Stimulated activated CD4-positive, alpha-beta T cell treated with anti-CD3 and anti-CD28 coated beads, Interleukin-4, amount 100 ng/mL, for 24 hours (primary cell): Measurements from ENCODE around the gene MYRF.

ENCODE experiments used
- DNase-seq: peaks from one replicate; pipeline ENCODE4 v3.0.0-alpha.2; 2020

MYRF gene

DNA sequence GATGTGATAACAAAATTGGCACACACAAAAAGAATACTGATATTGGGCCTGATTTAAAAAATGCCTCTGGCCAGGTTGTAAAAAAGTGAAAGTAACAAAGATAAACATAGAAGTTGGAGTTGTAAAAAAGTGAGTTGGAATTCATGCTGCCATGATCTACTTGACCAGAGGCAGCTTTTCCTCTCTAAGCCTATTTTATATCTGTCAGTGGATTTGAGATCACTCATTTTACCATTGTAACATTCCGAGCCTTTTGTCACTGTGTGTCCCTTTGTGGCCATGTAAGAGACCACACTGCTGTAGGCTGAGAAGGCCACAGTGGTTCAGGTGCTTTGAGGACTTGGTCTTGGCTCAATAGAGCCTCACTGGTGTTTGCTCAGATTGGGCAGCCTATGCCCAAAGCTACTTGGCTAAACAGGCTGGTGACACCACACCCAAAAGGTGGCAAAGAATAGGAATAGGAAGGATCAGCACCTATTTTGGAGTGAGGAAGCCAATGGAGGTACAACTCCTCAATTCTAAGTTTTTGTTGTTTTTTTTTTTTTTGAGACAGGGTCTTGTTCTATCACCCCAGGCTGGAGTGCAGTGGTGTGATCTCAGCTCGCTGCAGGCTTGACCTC is 47.3 kb downstream of the MYRF start:
- DNase-seq = no peak

DNA sequence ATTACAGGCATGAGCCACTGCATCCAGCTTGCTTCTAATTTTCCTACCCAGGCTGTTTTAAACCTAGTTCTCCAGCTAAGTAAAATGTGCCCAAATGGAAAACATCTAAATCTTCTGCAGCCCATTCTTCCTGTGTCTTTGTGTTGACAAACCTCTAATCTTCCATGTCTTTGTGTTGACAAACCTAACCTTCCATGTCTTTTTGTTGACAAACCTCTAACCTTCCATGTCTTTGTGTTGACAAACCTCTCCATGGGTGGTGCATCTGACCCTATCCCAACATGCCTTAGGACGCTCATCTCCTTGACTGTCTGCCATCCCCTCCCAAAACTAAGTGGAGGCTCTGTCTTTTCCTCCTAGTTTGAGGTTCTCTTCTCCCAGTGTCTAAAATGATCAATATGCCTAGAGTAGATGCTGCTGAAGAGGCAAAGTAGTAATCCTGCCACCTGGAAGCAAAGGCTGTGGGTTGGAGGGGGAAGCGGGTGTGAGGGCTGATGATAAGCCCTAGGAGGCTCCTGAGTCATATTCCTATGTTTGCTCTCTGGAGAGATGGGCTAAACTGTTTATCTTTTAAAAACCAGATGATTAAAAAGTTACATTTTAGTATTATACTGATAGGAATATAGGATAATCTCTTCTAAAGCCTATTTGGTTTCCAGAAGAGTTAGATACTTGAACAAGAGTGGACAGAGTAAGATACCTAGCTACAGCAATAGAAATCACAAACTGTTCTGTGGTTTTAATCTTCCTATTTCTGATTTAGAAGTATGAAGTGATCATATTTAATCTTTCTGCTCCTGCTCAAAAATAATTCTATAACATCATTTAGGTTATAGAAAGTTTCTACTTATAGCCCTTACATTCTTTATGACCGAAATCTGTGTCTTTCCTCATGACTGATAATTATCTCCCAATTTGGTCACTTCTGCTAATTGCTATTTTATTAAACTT is 48.2 kb downstream of the MYRF start:
- no peak for DNase-seq

DNA sequence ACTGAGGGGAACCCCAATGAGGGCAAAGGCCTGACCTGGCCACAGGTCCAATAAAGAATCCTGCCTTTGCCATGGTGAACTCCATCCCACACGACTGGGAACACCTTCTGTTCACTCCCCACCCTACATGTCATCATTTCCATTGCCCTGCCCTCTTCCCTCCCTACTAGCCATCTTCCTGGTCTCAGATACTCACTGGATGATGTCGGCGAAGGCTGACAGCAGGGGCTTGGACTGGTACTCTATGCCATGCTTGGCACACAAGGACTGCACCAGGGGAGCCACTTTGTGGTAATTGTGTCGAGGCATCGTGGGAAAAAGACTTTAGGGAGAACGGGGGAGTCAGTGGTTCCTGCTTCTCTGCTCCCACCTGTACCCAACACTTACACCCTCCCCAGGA is 50.2 kb downstream of the MYRF start:
- no peak for DNase-seq

DNA sequence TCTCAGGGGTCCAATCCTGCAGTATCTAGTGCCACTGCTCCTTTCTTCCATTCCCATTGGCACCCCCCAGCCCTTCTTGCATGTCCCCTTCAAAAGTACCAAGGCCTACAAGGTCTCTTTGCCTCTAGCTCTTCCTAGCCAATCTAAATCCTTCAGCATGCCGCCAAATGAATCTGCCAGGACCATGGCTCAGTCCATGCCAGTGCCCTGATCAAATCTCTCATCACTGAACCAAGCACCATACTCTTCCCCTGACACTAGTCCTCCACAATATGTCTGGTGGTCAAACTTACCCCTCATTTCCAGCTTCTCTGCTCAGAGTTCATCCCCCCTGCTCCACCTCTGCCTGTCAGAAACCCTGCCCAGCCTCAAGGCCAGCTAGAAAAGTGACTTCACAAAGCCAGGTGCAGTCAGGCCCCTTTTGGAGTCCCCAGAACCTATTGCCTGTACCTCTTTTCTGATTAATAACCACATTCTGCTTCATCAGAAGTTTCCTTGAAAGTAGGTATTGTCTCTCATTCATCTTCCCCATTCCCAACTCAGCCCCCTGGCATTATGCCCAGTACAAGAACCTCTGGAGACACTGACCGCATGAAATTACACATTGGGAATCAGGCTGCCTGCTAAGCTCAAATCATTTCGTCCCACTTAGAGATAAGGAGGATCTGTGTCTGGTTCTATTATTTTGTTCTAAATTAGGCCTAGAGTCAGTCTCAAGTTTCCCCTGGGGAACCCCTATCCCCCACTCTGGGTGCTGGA is 51.6 kb downstream of the MYRF start:
- no peak for DNase-seq

DNA sequence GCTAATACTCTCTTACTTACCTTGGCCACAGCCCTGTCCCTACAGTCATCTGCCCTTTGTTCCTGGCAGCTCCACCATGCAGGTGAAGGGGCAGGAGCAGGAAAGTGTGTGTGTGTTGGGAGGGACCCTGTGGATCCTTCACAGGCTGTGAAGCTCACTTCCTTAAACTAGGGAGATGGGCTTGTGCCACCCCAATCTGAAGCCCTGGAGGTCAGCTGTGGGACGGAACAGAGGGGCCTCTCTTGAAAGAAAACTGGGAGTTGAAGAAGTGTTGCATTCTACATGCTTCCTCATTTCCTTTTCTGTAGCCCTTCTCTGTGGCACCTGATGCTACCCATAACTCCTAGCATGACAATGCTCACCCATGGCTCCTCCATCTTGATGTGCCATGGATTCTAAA is 52.7 kb downstream of the MYRF start:
- no peak for DNase-seq

DNA sequence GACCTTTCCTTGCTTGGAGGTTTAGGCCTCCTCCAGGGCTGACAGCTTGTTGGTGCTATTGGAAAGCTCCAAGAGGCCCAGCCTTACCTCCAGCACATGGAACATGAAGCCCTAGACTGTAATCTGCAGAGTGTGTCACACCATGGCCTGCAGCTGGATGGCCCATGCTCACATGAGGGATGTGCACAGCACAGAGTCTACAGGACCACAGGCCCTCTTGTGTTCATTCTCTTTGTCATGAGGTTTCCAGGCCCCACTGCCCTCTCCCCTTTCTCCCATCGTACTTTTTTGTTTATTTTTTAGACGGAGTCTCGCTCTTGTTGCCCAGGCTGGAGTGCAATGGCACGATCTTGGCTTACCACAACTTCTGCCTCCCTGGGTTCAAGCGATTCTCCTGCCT is 54.3 kb downstream of the MYRF start:
- DNase-seq = no peak

DNA sequence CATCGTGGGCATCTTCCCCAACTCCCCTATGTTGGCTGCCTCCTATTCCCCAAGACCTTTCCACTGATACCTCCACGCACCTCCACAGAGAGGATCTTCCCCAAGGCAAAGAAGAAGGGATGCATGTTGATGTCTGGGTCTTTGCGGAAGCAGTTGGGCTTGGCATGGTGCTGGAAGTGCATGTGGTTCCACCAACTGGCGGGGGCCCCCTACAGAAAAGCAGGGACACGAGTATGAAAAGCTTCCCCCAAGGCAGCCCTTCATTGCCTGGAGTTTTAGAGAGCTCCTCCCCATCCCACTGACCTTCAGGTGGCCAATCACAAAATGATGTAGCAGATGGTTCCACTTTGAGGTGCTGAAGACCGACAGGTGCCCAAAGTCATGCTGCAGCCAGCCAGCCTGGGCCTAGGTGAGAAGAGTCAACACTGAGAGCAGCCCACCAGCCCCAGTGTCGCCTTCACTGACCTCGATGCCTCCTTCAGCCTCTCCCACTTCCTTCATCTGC is 58.3 kb downstream of the MYRF start:
- DNase-seq = no peak

DNA sequence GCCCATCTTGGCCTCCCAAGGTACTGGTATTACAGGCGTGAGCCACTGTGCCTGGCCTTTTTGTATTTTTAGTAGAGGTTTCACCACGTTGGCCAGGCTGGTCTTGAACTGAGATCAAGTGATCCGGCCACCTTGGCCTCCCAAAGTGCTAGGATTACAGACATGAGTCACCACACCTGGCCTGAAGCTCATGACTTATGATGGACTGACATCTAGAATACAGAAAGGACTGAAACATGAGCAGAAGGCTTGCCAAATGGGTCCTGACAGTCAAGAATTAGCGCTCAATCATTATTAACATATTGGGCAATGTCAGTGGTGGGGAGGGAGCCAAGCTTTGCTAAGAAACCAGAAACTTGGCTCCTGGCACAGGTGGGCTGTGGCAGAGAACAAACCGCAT is 59.4 kb downstream of the MYRF start:
- DNase-seq = no peak

DNA sequence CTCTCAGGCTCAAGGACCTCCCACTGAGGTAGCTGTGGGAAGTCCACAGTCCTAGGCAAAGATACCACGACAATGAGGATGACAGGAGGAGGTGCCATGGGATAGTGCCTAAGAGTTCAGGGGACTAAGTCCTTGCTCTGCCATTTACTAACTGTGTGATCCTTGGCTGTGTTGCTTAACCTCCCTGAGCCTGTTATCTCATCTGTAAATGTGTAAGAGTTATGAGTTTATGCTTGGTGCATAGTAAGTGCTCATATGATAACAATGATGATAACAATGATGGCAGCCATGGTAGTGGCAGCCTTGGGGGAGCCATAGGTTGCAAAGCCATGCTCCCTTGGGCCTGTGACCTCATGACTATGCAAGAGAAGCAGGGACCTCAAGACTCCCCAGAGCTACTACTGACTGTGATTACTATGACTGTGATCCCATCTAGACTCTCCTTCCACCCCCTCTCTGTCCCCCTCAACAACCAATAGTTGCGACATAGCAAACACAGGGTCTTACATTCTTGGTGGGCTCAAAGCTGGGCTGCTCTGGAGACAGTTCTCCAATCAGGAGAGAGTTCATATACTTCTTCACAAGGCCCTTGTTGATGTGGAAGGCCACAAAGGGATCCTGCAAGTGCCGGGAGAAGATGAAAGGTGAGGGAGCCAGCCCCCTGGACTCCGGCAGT is 60.4 kb downstream of the MYRF start:
- DNase-seq = no peak

DNA sequence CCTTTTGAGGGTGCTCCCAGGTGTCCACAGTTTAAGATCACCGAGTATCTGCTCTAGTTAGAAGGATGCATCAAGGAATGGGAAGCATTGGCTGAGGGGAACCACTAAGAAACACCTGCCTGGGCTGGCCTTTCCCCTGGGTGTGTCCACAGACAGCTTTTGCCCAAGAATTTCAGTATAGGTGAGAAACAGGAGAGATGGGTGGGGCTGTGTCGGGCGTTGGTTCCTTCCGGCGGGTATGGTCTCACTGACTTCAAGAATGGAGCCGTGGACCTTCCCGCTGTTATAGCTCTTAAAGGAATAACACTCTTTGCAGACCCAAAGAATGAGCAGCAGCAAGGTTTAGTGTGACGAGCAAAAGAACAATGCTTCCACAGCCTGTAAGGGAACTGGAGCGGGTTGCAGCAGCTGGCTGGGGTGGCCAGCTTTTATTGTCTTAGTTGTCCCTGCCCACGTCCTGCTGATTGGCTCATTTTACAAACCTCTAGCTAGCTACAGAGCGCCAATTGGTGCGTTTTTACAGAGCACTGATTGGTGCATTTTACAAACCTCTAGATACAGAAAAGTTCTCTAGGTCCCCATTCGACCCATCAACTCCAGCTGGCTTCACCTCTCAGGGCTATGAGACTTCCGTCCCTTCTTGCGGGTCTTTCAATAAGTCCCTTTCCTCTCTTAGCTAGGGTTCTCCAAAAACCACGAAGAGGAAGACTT is 62.0 kb downstream of the MYRF start:
- DNase-seq = no peak

DNA sequence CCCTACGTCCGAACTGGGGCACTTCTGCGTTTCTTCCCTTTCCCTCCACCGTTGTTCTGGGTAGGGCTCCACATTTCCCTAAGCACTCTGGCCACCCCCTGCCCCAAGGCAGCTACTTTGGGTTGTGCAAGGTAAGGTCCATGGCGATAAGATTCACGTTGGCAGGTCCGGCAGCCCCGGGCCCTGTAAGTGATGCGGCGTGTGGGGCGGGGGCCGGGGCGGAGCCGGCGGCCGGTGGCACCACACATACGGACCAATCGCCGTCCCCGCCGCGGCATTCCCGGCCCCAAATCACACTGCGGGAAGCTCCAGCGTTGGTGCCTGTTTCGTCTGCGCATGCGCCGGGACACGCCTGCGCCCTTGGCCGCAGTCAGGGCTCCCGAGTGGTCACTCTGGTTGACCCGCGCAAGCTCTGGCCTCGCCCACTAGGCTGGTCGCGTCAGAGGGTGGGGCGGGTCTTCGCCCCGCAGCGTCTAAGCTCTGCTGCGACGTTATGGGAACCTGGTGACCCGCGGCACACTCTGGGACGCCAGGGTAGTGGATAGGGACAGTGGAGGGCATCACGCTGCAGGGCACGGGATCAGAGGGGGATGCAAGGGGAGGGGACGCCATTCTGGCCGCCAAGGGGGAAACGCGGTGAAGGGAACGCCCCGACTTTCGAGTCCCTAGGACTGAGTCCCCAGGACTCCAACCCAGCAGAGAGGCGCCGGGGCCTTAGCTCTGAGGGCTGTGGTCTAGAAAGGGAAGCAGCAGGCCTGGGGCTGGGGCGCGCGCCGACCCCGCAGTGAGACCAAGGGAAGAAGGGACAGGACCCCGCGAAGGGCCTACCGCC is 62.7 kb downstream of the MYRF start:
- peak; percentile 36 for DNase-seq

DNA sequence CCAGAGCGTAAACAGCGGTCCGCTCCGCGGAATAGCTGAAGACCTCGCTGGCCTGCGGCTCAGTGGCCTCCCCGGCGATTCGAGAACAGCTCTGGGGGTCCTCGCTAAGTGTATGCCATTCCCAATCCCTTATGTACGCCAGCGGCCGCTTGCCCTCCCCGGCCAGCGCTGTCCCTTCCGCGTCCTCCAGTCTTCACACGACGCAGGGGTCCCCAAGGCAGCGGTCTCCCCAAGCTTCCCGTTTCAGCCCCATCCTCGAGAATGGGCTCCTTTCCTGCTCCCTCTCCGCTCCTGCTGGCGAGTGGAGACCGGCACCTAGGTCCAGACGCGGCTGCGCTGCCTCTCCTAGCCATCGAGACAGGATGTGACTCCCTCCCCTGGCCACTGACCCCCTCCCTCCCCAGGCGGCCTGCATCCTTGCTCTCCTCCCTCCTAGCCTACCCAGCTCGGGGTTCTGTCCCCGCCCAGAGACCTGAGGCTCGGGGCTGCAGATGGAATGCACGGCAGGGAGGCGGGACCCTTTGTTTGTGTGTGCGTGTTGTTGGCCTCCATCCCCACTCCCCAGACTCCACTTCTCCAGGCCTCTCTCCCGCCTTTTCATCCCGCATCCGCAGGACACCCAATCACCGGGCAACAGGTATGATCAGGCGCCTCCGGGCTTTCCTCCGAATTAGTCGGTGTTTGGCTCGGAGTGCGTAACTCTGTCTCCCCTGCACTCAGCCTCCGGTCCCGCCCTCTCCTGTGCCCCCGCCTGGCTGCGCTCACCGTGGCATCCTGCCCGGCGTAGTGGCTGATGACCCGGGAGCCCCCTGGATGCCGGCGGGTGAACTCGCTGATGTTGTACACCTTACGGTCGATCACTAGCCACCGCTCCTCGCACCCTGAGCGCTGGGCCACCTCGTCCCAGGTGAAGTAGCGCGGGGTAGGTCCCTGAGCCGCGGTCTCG is 63.6 kb downstream of the MYRF start:
- DNase-seq = peak; percentile 50

DNA sequence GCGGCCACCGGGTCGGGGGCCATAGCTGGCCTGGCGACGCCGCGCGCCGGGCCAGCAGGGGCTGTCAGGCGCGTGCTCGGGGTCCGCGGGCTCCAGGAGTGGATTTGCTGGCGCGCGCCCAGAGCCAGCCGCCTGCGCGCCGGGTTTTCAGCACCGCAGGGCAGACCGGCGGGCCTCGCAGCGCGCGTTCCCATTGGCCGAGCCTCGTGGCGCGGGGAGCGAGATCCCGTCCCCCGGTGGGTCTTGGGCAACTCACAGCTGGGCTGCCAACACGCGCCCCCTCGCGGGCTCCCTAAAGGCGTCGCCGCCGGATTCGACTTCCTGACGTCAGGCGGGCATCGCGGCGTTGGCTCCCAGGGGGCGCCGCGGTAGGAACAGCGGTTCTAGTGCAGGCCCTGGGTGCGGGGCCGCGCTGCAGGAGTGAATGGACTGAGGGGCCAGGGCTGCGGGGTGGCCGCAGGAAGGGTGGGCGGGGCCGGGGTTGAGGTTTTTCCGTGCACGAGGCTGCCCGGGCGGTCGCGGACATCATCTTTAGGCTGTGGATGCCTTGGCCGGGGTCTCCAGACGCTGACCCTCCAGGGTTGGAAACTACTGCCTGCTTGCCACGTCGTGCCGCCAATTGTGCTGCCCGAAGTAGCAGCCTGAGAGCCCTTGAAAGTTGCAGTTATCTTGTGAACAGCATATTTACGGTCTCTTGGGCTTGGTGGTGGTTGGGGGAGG is 64.5 kb downstream of the MYRF start, which contains the start of gene FADS1:
Gene FADS1, minus strand, starts transcription at position 268 of the 720 bp plus-strand sequence. Its CDS starts 74 bp downstream, at position 194.
- DNase-seq = peak; percentile 75

DNA sequence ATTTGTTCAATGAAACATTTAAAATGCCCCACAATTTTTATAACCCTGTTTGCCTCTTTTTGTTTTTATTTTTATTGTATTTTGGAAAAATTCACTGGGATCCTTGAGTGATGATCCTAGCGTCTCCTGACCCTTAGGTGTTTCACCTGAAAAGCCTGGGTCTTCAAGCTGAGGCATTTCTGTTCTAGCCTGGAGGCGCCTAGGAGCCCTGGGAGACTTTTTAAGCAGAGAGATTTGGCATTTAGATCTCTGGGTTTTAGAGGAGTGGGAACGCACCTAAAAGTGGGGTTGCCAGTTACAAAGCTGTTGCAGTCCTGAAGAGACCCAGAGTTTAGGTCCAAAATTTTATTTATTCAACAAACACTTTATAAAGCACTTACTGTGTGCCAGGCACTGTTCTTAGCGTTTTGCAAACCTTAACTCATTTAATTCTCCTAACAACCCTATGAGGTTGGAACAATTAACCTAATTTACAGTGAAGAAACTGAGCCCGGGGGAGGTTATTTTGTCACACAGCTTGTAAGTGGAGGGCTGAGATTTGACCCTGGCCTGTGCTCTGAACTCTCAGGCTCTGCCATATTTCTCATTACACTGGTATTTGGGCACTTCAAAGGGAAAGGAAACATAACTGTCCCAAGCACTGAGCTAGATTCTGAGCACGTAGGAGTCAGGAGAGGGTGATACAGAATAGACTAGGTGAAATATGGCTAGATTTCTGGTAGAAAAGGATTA is 65.2 kb downstream of the MYRF start:
- DNase-seq = no peak

DNA sequence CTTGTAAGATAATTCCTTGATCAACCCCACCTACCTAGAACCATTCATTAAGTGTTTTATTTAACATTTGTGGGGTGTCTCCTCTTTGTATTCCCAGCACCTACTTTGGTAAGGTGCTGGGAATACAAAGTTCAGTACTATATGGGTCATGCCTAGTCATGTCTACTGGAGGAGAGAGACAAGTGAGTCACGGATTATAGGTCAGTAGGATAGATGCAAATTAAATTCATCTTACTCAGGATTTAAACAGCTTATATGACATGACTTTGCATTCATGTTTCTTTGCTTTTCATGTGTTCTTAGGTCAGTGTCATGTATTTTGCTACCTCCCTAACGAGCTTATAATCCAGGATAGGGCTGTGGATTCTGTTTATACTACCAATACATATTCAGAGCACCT is 67.7 kb downstream of the MYRF start:
- no peak for DNase-seq

DNA sequence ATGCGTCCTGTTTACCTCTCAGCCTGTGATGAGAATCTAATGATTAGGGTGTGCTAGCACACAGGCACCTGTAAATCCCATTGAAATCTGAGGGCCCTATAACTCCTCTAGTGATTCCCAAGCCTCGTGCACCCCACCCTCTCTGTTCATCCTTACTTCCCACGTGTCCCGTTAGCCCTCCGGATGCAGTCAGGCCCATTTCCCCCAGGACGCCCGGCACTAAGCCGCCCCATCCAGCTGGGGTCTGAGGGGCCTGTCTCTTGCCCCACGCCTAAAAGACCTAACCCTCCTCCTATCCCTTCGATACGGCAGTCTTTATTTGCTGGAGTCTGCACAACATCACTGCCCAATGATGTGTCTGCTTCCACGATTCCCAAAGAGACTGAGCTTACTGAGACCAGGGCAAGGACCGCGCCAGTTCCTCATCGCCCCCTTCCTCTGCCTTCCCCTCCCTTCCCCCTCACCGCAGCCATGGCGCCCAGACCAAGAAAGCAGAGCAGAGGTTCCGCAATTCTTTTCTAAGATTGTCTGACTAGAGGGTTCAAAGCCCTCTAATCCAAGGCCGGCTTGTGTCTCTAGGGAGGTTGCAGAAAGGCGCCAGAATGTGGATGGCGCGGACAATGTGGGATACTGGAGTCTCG is 74.6 kb downstream of the MYRF start:
- no peak for DNase-seq

DNA sequence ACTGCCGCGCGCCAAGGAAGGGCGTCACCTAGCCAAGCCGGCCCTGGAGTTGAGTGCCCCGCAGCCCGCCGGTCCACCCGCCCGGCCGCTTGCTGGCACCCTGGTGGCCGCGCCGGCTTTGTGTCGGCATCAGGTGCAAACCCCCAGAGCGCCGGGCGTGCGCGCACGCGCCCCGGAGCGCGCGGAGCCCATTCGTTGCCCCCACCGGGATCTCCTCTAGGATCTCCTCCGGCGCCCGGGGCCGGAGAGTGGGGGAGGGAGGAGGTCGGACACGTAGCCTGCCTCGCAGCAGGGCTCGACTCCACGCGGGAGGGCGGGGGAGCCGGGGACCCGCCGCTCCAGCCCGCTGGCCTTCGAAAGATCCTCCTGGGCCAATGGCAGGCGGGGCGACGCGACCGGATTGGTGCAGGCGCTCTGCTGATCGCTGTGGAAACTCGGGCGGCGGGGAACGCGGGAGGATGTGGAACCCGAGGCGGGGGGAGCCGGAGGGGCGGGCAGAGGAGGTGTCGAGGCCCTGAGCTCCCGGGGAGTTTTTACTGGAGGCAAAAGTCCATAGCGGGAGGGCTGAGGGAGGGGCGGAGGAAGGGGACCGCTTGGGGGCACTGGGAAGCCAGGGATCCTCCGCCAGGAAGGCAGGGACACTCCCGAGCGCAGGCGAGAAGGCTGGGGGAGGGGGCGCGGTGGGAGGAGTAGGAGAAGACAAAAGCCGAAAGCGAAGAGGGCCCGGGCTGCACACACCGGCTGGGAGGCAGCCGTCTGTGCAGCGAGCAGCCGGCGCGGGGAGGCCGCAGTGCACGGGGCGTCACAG is 75.3 kb downstream of the MYRF start, which contains the start of gene FADS2:
Gene FADS2, plus strand, starts transcription at position 730 of the 808 bp plus-strand sequence. CDS start 91 bp downstream, outside the sequence.
- DNase-seq = peak; percentile 56
